Hepatocyte (in vitro differentiated cells): ENCODE data around the gene MC4R. TPM values are rescaled to one million over a fixed set of nuclear protein-coding genes. Genes with fewer than 3 reads are reported as not detected.

ENCODE experiments used
- DNase-seq: peaks from one replicate; pipeline ENCODE4 v3.0.0-alpha.2; 2016; ENCODE audit warnings: low spot score
- H2AFZ ChIP-seq: fragments of 200-600 bp; sonication (generic); 2 replicates; pipeline ENCODE4 v1.6.0; 2016; ENCODE audit warnings: antibody characterized with exemption, mild to moderate bottlenecking
- H3K27ac ChIP-seq: fragments of 200-600 bp; sonication (generic); 2 replicates; pipeline ENCODE4 v1.5.1; 2016; ENCODE audit warnings: mild to moderate bottlenecking
- H3K27me3 ChIP-seq: fragments of 200-600 bp; sonication (generic); 2 replicates; pipeline ENCODE4 v1.6.1; 2016
- H3K36me3 ChIP-seq: fragments of 200-600 bp; sonication (generic); replicated peaks from 2 replicates; pipeline ENCODE4 v1.5.1; 2016; ENCODE audit warnings: low read depth; ENCODE audit not compliant: insufficient read depth
- H3K4me1 ChIP-seq: fragments of 200-600 bp; sonication (generic); 2 replicates; pipeline ENCODE4 v1.5.1; 2016; ENCODE audit warnings: mild to moderate bottlenecking, moderate library complexity; ENCODE audit not compliant: insufficient read depth
- H3K4me2 ChIP-seq: fragments of 200-600 bp; sonication (generic); 2 replicates; pipeline ENCODE4 v1.6.0; 2016
- H3K4me3 ChIP-seq: fragments of 200-600 bp; sonication (generic); 2 replicates; pipeline ENCODE4 v1.5.1; 2016; ENCODE audit warnings: mild to moderate bottlenecking
- H3K79me2 ChIP-seq: fragments of 200-600 bp; sonication (generic); 2 replicates; pipeline ENCODE4 v1.6.0; 2017; ENCODE audit warnings: mild to moderate bottlenecking
- H3K9me2 ChIP-seq: fragments of 200-600 bp; sonication (generic); replicated peaks from 2 replicates; pipeline ENCODE4 v1.6.0; 2017; ENCODE audit warnings: mild to moderate bottlenecking; ENCODE audit not compliant: insufficient read depth
- H3K9me3 ChIP-seq: fragments of 200-600 bp; sonication (generic); 2 replicates; pipeline ENCODE4 v1.5.1; 2016; ENCODE audit warnings: low read depth, mild to moderate bottlenecking
- H4K20me1 ChIP-seq: fragments of 200-600 bp; sonication (generic); 2 replicates; pipeline ENCODE4 v1.6.0; 2016; ENCODE audit warnings: mild to moderate bottlenecking; ENCODE audit not compliant: insufficient read depth, poor library complexity, severe bottlenecking
- CTCF ChIP-seq: fragments of 200-600 bp; sonication (generic); IDR thresholded peaks from 2 replicates; pipeline ENCODE4 v1.5.1; 2016; ENCODE audit warnings: antibody characterized with exemption, mild to moderate bottlenecking; ENCODE audit not compliant: poor library complexity
- EZH2 ChIP-seq: fragments of 200-600 bp; sonication (generic); IDR thresholded peaks from 2 replicates; pipeline ENCODE4 v1.6.1; 2016; ENCODE audit warnings: antibody characterized with exemption, mild to moderate bottlenecking, borderline replicate concordance
- EZH2phosphoT487 ChIP-seq: fragments of 200-600 bp; sonication (generic); IDR thresholded peaks from one replicate; pipeline ENCODE4 v1.6.1; 2018; ENCODE audit warnings: antibody characterized with exemption, mild to moderate bottlenecking, low read depth, moderate library complexity; ENCODE audit not compliant: unreplicated experiment, severe bottlenecking
- WGBS: methylation state at CpG from one replicate; pipeline ENCODE4 v1.1.6; 2016; ENCODE audit warnings: low lambda C conversion rate; ENCODE audit errors: missing lambda C conversion rate; 5-methylcytosine and 5-hydroxymethylcytosine counted together
- polyA plus RNA-seq: library from polyadenylated mRNA; unstranded; fragments of >200 nt; fragmentation: Nextera tagmentation; extraction: Ambion mirVana; gene quantifications from 2 replicates; pipeline ENCODE4 v1.2.1, GENCODE V29; 2016
- total RNA-seq: library from RNA; depleted of rRNA; stranded (reverse); fragments of >200 nt; gene quantifications from 2 replicates; pipeline ENCODE4 v1.2.3, GENCODE V29; 2014

MC4R gene
- total and polyA plus RNA-seq, 2 experiments from 2014 or later = not detected

GRCh38 chr18:60329131-60329530 is 43.4 kb downstream of the MC4R start:
- H3K79me2 ChIP-seq = no peaks in the 10 kb centered on the region
- TF ChIP-seq EZH2phosphoT487 (no peak), EZH2 (no peak), CTCF (no peak)
- H3K9me2 ChIP-seq = no peaks in the 10 kb centered on the region

GRCh38 chr18:60327880-60328279 is 44.7 kb downstream of the MC4R start:
- Histone ChIP-seq H3K27me3 (no peaks in the 10 kb centered on the region), H2AFZ (no peak overlapping the region), H3K9me2 (no peaks in the 10 kb centered on the region), H3K36me3 (no peaks in the 10 kb centered on the region), H3K4me1 (no peaks in the 10 kb centered on the region), H3K4me3 (no peak overlapping the region), H4K20me1 (no peaks in the 10 kb centered on the region), H3K27ac (no peak overlapping the region), H3K4me2 (no peak overlapping the region), H3K9me3 (no peaks in the 10 kb centered on the region), H3K79me2 (no peaks in the 10 kb centered on the region)
- 100% methylated on average over 2 of the region's 2 CpGs for WGBS
- no peak for TF ChIP-seq EZH2phosphoT487
- no peak for TF ChIP-seq CTCF
- no peak for TF ChIP-seq EZH2
- no peak for DNase-seq

More at GRCh38 chr18:60329131-60329530, 43.4 kb downstream of the MC4R start:
- no peak overlapping the region for H2AFZ ChIP-seq
- no peaks in the 10 kb centered on the region for H3K9me3 ChIP-seq
- no peak overlapping the region for H3K27ac ChIP-seq
- H4K20me1 ChIP-seq = no peaks in the 10 kb centered on the region
- no peaks in the 10 kb centered on the region for H3K36me3 ChIP-seq
- H3K4me2 ChIP-seq = no peak overlapping the region
- H3K4me3 ChIP-seq = no peak overlapping the region
- no peaks in the 10 kb centered on the region for H3K4me1 ChIP-seq
- H3K27me3 ChIP-seq = no peaks in the 10 kb centered on the region
- no peak for DNase-seq

- H3K4me2 ChIP-seq = no peak overlapping the region
- no peaks in the 10 kb centered on the region for H3K4me1 ChIP-seq
- H2AFZ ChIP-seq = no peak overlapping the region
- no peak for DNase-seq
- no peaks in the 10 kb centered on the region for H3K9me2 ChIP-seq
- no peaks in the 10 kb centered on the region for H3K36me3 ChIP-seq
- H3K27me3 ChIP-seq = no peaks in the 10 kb centered on the region
- H3K79me2 ChIP-seq = no peaks in the 10 kb centered on the region
- H3K4me3 ChIP-seq = no peak overlapping the region
- no peaks in the 10 kb centered on the region for H3K9me3 ChIP-seq
- no peak for TF ChIP-seq EZH2
- TF ChIP-seq CTCF = no peak
- TF ChIP-seq EZH2phosphoT487 = no peak
- no peaks in the 10 kb centered on the region for H4K20me1 ChIP-seq
- no peak overlapping the region for H3K27ac ChIP-seq
Observed at GRCh38 chr18:60322591-60322990, 50.0 kb downstream of the MC4R start.
